HG02610 (cell line): Measurements from ENCODE around the gene FYB2.

Source experiments
- ATAC-seq: cut with Tn5 transposase; IDR thresholded peaks from one replicate; pipeline ENCODE4 v1.9.1; 2021; ENCODE audit warnings: mild to moderate bottlenecking, moderate library complexity; ENCODE audit not compliant: unreplicated experiment

Gene FYB2, protein sequence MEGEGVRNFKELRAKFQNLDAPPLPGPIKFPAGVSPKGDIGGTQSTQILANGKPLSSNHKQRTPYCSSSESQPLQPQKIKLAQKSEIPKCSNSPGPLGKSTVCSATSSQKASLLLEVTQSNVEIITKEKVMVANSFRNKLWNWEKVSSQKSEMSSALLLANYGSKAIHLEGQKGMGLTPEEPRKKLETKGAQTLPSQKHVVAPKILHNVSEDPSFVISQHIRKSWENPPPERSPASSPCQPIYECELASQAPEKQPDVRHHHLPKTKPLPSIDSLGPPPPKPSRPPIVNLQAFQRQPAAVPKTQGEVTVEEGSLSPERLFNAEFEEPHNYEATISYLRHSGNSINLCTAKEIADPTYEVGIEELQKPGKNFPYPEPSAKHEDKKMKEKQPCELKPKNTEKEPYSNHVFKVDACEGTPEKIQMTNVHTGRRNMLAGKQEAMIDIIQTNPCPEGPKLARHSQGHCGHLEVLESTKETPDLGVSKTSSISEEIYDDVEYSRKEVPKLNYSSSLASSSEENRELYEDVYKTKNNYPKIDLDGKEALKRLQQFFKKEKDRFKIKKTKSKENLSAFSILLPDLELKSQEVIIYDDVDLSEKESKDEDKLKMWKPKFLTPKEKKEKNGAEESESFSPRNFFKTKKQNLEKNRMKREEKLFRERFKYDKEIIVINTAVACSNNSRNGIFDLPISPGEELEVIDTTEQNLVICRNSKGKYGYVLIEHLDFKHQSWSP

DNA sequence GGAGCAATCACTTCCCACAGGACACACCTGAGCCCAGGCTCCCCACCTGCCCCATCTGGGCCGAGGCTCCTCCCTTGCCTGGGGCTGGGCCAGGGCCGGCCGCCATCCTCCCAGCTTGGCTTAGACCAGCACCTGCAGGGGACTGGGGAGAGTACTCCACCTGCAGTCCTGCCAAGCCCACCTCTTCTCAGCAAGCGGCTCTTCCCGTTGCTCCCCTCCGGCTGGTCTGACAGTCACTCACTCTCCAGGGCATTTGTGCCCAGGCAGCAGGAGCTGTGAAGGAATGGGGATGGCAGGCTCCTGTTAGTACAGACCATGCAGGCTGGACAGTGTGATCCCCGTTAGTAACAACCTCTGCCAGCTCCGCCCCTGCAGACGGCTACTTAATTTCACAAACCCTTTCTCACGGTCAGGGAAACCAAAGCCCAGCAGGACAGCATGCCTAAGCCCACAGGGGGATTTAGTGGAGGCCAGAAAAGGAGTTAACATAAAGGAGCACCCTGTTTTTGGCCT is at the start of gene FYB2:
Gene FYB2 (minus strand): TSS at position 18 of the 513 bp plus-strand sequence. CDS start 114 bp downstream, outside the sequence.
- no peak for ATAC-seq

DNA sequence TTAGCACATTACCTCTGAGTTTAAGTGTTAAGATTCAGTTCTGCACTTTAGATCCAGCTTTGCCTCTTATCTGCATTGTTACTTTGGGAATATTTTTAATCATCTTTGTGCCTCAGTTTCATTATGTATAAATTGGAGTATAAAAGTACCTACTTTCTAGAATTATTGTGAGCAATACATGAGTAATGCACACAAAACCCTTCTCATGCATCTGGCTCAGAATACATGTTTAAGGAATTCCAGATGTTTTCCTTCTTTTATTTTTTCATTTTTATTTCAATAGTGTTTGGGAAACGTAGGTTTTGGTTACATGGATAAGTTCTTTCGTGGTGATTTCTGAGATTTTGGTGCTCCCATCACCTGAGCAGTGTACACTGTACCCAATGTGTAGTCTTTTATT is 49.6 kb upstream of the FYB2 start:
- no peak for ATAC-seq

DNA sequence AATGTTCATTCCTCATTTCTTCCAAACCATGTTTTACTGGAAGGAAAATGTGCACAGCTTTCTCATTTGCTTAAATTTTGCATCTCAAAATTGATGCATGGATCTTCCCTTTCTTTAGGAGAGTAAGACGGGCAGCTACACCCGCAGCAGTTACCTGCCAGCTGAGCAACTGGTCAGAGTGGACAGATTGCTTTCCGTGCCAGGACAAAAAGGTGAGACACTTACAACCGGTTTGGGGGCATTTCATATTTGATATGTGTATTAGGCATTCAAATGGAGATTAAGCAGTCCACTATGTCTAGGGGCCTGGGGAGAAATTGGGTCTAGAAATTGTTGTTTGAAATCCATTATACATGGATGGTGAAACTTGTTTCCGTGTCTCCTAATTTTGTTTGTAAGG is 48.3 kb upstream of the FYB2 start:
- ATAC-seq = no peak

DNA sequence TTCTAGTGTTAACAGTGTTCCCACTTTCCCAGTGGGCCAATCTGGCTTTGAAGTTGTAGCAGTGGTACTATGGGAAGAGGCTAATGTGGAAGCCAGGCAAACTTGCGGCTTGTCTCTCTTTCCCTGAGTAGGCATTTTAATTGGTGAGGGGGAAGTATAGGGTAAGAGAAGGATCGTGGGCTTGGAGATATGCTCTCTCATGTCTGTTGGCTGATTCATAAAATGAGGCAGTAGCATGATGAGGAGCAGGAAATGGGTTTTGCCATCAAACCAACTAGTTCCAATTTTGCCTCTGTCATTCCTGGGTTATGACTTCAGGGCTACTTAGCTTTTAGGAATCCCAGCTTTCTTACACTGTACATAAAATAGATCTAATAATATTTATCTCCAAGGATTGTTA is 47.5 kb upstream of the FYB2 start:
- ATAC-seq = no peak

DNA sequence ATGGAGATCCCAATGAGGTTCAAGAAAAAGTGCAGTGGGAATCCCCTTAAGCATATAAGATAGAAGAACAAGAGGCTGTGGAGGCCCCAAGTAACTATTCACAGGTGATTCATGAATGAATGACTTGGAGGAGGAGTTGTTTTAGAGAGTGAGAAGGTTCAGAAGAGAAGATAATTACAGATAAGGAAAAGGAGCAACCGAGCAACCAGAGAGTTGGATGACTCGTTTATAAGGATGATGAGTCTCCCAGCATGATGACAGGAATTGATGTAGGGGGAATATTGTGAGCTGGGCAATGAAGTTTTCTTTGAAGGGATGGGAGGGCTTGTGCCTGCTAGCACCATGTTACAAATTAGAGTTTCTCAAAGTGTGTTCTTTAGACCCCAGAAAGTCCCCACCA is 45.2 kb upstream of the FYB2 start:
- no peak for ATAC-seq

DNA sequence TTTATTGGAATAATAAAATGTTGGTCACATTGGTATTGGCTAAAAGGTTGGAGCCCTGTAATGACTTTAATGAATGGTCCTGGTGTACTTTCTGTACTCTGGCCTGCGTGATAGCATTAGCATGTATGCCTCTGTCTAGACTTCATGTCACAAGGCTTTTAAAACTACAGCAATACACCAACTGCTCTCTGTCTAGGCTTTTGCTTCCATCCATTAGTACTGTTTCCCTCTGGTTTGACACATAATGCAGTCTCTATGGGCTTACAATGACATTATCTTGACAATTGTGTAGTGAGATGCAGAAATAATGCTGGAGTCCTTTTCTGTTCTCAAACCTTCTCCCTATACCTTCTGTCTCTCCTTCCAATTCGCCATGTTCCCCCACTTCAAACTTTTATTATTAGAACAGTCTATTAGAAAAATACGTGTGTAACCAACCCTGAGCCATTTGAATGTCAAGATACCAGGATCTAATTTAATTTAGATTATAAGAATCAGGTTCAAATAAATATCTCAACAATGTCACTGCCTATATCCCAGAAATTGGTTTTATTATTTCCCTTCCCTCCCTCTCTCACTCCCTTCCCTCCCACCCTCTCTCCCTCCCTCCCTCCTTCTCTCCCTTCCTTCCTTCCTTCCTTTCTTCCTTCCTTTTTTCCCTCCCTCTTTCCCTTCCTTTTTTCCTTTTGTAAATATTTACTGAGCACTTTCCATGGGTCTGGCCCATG is 44.2 kb upstream of the FYB2 start:
- ATAC-seq = no peak

DNA sequence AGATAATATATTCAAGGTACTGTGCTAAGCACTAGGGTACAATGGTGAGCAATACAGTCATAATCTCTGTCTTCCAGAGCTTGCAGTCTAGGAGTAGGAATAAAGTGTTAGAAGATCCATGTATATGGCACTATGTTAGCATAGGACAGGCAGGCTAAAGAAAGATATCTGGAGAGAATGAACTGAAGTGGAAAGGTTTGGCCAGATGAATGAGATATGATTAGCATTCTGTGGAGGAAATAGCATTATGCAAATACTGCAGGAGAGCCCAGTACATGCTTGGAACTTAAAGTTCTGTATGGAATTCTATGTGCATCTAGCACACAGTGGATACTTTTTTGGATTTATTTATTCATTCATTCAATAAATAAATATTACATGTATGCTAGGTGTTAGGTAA is 40.1 kb upstream of the FYB2 start:
- no peak for ATAC-seq

DNA sequence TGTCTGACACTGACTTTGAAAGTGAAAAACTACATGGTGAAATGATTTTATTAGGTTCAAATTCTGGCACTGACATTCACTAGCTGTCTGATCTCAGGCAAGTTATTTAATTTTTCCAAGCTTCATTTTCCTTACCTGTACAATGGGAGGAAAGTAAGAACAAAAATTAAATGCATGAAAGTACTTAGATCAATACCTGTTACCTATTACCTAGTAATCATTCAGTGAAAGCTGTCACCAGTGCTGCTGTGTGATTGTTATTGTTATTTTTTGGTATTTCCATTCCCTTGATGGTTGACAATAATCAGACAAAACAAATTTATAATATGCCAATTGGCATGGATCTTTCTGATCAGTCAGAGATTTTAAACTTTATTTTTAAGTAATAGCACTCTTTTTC is 37.0 kb upstream of the FYB2 start:
- ATAC-seq = no peak

DNA sequence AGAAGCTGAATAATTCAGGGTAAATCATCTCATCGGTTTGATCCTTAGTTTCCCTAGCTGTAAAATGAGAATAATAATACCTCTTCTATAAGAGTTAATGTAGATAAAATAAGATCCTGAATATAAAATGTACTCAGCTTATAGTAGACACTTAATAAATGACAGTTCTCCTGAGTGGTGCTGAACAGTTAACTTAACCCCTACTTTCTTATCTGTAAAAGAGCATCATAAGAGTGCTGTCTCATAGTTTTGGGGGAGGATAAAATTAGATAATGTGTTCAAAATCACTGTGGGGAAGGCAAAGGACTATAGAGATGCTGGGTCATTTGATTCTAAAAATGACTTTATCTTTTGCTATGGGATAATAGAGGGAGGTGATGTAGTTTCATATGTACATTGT is 36.0 kb upstream of the FYB2 start:
- no peak for ATAC-seq

DNA sequence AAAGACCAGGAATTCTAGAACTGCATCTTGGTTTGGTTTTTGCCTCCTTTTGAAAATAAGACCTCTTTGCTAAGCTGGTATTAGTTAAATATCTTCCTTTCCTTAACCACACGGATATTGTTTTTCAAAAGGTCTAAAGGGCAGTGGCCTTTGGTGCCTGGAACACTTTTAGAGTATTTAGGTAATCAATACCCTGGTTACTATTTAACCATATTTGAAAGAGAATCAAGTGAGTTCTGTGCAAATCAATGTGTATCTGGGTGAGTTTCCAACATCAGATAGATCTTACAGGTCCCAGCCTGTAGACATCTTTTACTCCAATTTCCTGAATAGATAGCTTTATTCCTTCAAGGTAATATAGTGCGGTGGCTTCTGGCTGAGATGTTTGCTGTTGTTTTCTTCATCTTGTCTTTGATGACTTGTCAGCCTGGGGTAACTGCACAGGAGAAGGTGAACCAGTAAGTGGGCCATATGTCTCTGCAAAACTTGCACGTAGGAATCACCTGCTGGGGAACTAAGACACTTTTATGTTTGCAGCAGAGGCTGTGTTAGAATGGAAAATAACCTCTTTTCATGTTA is 35.4 kb upstream of the FYB2 start, which contains the start of gene C8A:
Gene C8A (plus strand): TSS at position 277 of the 579 bp plus-strand sequence. CDS start 105 bp downstream, at position 382.
- ATAC-seq = no peak

DNA sequence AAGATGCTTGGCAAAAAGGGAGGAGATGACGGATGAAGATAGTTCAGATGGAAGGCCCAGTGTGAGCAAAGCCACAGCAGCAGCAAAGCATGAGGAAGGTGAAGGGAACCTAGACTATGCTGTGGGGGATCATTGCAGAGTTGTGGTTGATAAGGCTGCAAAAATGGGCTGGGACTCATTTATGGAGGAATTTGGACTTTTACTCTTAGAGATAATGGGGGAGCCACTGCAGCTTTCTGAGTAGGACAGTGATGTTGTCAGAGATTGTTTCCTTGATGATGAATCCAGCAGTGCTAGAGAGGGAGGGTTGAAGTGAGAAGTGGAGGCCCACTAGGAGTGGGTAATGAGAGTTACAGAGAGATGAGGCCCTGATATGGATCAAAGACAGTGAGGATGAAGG is 33.3 kb upstream of the FYB2 start:
- no peak for ATAC-seq

DNA sequence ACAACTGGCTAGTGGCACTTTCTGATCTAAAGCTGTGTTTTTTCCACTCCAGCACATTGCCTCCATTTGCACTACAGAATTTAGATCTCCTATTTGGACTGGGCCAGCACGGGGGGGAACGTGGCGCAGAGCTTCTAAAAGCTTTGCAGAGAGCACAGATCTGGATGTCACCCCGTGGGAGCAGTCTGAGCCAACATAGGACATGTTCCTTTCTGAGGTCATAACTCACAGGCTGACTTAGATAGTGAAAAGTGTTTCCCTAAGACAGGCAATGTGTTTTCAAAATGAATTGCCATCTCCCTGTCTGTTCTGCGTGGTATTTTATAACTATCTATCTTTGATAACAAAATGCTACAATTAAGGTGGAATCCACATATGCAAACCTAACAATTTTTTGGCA is 31.7 kb upstream of the FYB2 start:
- ATAC-seq = no peak

DNA sequence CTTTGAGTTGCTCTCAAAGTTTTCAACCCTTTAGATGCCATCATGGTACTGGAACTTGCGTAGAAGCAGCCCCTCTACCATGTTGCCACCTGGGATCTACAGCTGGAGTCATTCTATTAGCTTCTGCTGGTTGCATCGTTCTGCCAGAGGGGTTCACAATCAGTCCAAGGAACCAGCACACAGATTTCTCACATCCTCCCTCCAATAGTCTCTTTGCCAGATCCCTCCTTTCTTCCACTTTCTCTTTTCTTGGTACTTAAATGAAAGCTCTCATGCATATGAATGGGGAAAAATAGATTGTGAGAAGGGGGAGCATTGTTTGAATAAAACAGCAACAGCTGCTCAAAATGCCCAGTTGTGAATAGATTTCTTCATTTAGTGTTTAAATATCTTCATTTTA is 31.2 kb upstream of the FYB2 start:
- ATAC-seq = no peak

DNA sequence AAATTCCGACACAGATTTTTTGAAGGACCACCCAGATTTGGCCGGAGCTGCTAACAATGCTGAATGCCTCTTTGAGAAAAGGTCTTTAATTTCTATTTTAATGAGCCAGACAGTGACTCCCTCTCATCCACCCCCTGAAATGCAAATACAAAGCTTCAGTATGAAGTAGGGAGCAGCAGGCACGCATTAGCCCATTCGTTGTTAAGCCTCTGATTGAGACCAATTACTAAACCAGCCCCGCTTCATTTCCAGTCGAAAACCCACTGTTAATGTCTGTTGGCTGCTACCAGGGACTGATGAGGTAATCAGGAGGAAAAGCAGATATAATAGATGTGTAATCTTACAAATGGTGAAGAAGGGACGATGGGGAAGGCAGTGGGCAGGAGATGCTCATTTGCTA is 30.5 kb upstream of the FYB2 start:
- ATAC-seq = no peak

DNA sequence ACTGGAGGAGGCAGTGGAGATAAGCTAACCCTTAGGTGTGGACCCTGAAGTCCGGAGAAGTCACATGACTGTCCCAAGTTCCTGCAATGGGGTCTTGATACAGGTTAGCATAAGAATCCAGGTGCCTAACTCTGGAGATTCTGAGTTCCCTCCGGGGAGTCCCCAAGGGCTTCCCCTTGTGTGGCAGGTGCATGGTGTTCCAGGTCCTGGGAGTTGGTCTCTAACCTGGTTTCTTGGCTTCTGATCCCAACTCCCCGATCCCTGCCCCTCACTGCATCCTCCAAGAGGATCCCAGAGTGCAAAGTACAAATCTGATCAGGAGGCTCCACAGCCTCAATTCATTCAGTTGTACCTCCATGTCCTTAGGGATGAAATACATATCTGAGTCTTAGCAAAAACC is 26.1 kb upstream of the FYB2 start:
- ATAC-seq = no peak

DNA sequence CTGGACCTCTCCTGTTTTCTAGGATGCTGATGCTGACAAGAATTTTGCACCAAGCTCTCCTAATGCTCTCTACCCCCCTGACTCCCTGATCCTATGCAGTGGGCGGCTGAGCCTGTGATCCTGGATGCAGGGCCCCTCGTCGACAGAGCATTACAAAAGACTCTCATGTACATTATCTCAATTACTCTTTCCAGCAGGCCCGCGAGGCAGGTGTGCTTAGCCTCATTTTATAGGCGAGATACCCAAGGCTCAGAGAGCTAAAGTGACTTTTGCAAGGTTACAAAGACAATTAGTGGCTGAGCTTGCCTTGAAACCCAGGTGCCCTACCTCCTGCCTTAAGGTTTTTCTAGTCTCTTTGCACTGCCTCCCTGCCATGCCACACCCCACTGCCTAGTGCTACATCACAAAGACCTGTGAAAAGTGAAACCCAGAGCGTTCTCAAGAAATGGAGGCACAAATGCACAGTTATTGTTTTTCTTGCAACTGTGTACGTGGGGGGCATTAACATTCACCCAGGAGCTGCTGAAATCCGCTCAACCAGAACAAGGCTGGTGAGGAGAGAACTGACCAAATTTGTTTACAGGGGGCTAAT is 25.4 kb upstream of the FYB2 start:
- no peak for ATAC-seq

DNA sequence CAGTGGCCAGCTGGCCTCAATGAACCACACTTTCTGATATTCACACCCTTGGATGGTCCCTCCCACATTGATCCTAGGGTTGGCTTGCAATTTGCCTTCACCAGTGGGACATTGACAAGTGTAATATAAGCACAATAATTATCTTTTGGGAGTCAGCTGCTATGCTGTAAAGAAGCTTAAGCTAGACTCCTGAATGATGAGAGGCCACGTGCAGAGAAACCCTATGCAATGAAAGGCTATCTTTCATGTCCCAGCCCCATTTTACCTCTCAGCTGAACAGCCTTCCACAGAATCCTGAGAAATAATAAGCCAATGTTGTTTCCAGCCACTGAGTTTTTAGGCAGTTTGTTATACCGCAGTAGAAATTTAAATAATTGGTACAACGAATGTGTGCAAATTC is 24.3 kb upstream of the FYB2 start:
- ATAC-seq = no peak

DNA sequence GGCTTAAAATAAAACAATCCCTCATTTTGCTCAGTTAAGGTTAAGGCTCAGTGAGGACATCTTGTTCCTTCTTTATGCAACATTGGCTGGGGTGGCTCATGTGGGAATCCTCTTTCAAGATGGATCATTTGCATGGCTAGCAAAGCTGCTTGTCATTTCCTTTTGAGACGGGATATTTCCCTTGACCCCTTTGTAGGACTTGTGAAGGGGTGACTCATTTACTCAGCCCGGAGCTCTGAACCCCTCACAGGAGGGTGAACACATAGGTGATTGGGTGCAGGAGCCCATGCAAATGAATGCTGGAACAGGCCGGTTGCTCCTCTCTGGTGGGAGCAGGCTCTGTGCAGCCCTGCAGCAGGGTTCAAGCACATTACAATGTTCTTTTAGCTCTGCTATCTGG is 19.6 kb upstream of the FYB2 start:
- no peak for ATAC-seq

DNA sequence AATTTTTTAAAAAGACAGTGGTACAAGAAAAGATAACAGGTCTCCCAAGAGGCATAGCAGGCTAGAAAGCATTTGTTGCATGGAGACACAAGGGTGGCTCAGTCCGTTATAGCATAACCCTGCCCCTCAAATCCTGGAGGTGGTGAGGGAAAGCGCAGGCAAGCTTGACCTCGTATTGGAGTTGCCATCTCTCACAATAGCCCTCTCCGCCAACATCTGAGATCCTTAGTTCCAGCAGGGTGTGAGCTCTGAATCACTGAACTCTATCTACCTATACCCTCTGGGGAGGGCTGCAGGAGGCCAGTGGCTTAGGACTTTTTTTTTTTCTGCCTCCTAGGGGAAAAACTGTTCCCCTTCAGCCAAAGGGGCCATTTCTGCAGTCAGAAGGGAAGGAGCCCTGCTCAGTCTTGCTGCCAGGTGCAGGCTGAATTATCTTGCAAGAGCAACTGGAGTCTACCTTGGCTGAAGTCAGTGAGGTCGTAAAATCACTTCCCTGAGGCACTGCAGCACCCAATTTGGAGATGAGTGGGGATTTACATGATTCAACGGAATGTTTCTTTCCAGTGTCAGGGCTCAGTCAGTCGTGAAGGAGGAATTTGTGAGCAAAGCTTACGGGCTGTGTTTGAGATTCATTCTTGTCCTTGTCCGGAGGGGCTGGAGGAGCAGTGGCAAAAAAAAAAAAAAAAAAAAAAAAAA is 18.2 kb upstream of the FYB2 start:
- ATAC-seq = no peak

DNA sequence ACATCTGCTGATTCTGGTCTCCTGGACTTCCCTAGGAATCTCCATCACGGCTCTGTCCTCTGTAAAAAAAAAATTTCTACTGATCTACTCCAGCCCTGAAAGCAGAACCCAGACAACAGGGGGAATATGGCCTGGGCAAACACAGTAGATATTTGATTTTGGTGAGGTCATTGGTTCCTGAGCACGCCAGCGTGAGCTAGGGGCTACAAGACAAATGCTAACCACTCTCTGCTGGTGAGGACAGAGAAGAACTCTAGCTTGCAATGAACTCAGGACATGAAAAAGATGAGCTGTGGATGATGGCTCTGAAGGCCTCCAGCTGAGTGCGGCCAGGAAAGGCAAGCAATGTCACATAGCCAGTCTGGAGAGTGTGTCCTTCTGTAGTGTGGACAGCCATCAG is 17.2 kb upstream of the FYB2 start:
- ATAC-seq = no peak
